Type B pancreatic cell (in vitro differentiated cells): ENCODE results near the gene SMPD2. TPM values are rescaled to one million over a fixed set of nuclear protein-coding genes. Genes with fewer than 3 reads are reported as not detected.

Experiments used
- DNase-seq: peaks from one replicate; pipeline ENCODE4 v3.0.0; 2021; ENCODE audit warnings: mixed read lengths; ENCODE audit not compliant: unreplicated experiment; ENCODE audit errors: extremely low spot score
- H3K27ac Mint-ChIP-seq: 2 replicates; pipeline ENCODE4 v1.8.0; 2021; ENCODE audit warnings: mild to moderate bottlenecking, mixed read lengths
- H3K27me3 Mint-ChIP-seq: 2 replicates; pipeline ENCODE4 v1.8.0; 2021; ENCODE audit warnings: mixed read lengths
- H3K36me3 Mint-ChIP-seq: 2 replicates; pipeline ENCODE4 v1.8.0; 2021; ENCODE audit warnings: mixed read lengths
- H3K4me1 Mint-ChIP-seq: one replicate; pipeline ENCODE4 v1.8.0; 2021; ENCODE audit warnings: mixed read lengths; ENCODE audit not compliant: unreplicated experiment
- H3K4me3 Mint-ChIP-seq: 2 replicates; pipeline ENCODE4 v1.8.0; 2021; ENCODE audit warnings: mild to moderate bottlenecking, mixed read lengths
- H3K9me3 Mint-ChIP-seq: 2 replicates; pipeline ENCODE4 v1.8.0; 2021; ENCODE audit warnings: mixed read lengths
- total RNA-seq: library from RNA; stranded (reverse); gene quantifications from 2 replicates; pipeline ENCODE4 v1.2.1, GENCODE V29; 2021; ENCODE audit warnings: low replicate concordance
- TF ChIP-seq, protein P1 (sequence below): fragments of 200-600 bp; sonication (generic); conservative IDR thresholded peaks from 2 replicates; pipeline ENCODE4 v1.5.0; 2021; ENCODE audit warnings: antibody characterized with exemption, mild to moderate bottlenecking

SMPD2 gene
- total RNA-seq, 1 donor from 2014 or later = 13.7 TPM

DNA sequence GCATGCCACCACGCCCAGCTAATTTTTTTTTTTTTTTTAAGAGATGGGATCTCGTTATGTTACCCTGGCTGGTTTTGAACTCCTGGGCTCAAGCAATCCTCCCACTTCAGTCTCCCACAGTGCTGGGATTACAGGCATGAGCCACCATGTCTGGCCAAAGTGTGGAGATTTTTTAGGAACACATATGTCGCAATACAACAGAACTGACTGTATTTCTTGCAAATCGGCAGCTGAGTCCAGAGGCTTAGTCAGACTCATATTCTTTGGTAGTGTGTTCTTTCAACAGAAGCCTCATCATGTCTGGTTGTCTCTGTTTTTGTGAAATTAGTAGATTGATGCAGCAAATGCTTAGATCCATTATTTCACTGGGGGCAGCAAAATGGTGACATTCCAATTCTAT, 34.3 kb upstream of the SMPD2 start:
- Mint-ChIP-seq H3K4me3 (no peak overlapping the region), H3K27ac (no peak overlapping the region), H3K9me3 (no peaks in the 10 kb centered on the region), H3K36me3 (peaks cover 3% of the 10 kb centered on the region), H3K4me1 (no peaks in the 10 kb centered on the region), H3K27me3 (no peaks in the 10 kb centered on the region)
- DNase-seq = no peak
- TF ChIP-seq, protein P1, sequence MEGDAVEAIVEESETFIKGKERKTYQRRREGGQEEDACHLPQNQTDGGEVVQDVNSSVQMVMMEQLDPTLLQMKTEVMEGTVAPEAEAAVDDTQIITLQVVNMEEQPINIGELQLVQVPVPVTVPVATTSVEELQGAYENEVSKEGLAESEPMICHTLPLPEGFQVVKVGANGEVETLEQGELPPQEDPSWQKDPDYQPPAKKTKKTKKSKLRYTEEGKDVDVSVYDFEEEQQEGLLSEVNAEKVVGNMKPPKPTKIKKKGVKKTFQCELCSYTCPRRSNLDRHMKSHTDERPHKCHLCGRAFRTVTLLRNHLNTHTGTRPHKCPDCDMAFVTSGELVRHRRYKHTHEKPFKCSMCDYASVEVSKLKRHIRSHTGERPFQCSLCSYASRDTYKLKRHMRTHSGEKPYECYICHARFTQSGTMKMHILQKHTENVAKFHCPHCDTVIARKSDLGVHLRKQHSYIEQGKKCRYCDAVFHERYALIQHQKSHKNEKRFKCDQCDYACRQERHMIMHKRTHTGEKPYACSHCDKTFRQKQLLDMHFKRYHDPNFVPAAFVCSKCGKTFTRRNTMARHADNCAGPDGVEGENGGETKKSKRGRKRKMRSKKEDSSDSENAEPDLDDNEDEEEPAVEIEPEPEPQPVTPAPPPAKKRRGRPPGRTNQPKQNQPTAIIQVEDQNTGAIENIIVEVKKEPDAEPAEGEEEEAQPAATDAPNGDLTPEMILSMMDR = no peak

DNA sequence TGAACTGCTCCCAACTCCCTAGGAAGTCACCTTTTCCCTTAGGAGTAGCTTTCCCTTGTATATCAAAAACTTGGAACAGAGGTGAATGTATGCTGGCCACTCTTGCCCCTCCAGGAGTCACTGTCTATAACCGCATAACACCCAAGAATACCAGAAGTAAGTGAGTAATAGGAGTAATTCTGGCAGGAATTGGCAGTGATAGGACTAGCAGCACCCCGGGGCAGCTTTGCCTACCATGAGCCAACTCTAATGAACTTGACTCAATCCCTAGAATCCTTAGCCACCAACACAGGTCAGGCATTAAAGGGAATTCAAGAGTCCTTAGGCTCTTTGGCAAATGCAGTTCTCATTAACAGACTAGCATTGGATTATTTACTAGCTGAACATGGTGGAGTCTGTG, 29.5 kb upstream of the SMPD2 start:
- Mint-ChIP-seq H3K4me1 (no peaks in the 10 kb centered on the region), H3K27me3 (no peaks in the 10 kb centered on the region), H3K4me3 (no peak overlapping the region), H3K36me3 (peaks cover 11% of the 10 kb centered on the region), H3K27ac (no peak overlapping the region), H3K9me3 (no peaks in the 10 kb centered on the region)
- TF ChIP-seq, protein P1 = no peak
- DNase-seq = no peak

DNA sequence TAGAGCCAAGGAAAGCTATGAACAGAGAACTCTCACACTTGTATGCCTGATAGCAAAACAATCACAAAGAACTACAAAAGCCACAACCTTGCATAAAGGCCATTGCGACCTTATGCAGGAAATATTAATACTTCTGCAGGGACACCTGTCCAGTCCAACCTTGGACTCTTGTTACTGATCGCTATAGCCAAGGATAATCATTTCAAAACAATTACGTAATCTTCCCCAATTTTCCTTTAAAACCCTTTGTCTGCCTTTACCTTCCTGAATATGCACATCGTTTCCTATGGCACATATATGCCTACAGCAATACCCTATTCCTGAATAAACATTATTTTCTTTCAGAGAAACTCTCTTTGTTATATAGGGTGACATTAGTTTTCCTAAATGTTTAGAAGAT, 22.9 kb upstream of the SMPD2 start:
- H3K27me3 Mint-ChIP-seq = no peaks in the 10 kb centered on the region
- no peak for DNase-seq

DNA sequence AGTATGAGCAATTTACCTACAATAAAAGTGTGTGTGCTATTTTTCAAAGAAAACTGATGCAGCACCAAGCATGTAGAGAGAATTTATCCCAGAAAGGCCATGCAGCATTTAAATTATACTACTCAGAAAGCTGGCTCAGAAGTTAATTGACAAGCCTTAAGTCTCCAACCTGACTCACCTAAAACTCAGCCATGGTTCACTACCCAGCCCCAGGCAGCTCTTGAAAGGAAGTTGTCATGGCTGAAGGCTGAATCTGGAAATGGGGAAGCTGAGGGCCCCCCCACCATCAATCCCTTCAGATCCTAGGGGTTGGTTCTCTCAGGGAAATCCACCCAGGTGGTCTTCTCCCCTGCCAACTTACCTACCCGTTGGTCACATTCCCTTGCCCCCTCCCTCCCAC, 19.8 kb upstream of the SMPD2 start:
- TF ChIP-seq, protein P1 = no peak

More for the DNA sequence above, 22.9 kb upstream of the SMPD2 start:
- TF ChIP-seq, protein P1 = no peak
- Mint-ChIP-seq H3K4me3 (no peak overlapping the region), H3K9me3 (no peaks in the 10 kb centered on the region), H3K36me3 (peaks cover 8% of the 10 kb centered on the region), H3K27ac (no peak overlapping the region), H3K4me1 (peaks cover 3% of the 10 kb centered on the region)

DNA sequence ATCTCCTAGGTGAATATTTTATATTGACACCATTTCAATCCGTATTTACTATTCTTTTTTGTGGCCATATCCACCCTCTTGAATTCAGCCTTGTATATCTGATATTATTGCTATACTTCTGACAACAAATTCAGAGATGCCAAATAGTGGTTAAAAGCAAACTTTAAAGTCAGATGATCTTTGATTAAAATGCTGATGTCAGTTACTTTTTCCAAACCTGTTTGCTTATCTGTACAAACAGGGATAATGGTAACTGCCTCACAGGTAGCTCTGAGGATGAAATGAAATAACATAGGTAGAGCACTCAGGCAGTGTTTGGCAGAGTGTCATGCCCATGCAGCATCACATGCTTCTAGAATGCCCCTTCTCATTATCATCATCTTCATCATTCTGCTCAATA, 19.3 kb upstream of the SMPD2 start:
- no peak overlapping the region for H3K4me3 Mint-ChIP-seq

More for the DNA sequence above, 19.8 kb upstream of the SMPD2 start:
- peaks cover 4% of the 10 kb centered on the region for H3K36me3 Mint-ChIP-seq
- H3K4me3 Mint-ChIP-seq = no peak overlapping the region
- DNase-seq = no peak
- no peaks in the 10 kb centered on the region for H3K9me3 Mint-ChIP-seq
- H3K27ac Mint-ChIP-seq = peak overlapping the region; percentile 55
- no peaks in the 10 kb centered on the region for H3K27me3 Mint-ChIP-seq
- H3K4me1 Mint-ChIP-seq = peaks cover 3% of the 10 kb centered on the region

More for the DNA sequence above, 19.3 kb upstream of the SMPD2 start:
- H3K4me1 Mint-ChIP-seq = peaks cover 3% of the 10 kb centered on the region
- H3K27me3 Mint-ChIP-seq = no peaks in the 10 kb centered on the region
- peak overlapping the region; percentile 55 for H3K27ac Mint-ChIP-seq
- H3K36me3 Mint-ChIP-seq = peaks cover 4% of the 10 kb centered on the region
- no peak for DNase-seq
- H3K9me3 Mint-ChIP-seq = no peaks in the 10 kb centered on the region
- TF ChIP-seq, protein P1 = no peak
